CD4-positive, alpha-beta memory T cell (primary cell): Measurements from ENCODE around the gene ASB7. TPM values are rescaled to one million over a fixed set of nuclear protein-coding genes. Genes with fewer than 3 reads are reported as not detected.

Experiments
- CTCF ChIA-PET: fragments of 350-600 bp; sonication (Branson Sonifier 250); formaldehyde crosslinking; loops from one replicate; lab custom pipeline; 2021; ENCODE audit warnings: inconsistent platforms; ENCODE audit not compliant: partially characterized antibody; lab: Charles Lee
- POLR2A ChIA-PET: fragments of 350-600 bp; sonication (Branson Sonifier 250); formaldehyde crosslinking; loops from one replicate; lab custom pipeline; 2021; ENCODE audit not compliant: partially characterized antibody; lab: Charles Lee
- DNase-seq, 5 donors: peaks; one replicate each; pipeline versions ENCODE4 v3.0.0 to v3.0.0-alpha.2; 2020 to 2022; ENCODE audit warnings: mixed read lengths in 1 of 5
- H3K27ac ChIP-seq: one replicate; pipeline ENCODE4 v1.7.0; 2013; ENCODE audit warnings: low read depth, low read length
- H3K27me3 ChIP-seq: 2 replicates; pipeline ENCODE4 v1.7.0; 2013; ENCODE audit warnings: mild to moderate bottlenecking, low read length, moderate library complexity; ENCODE audit not compliant: insufficient read depth
- H3K36me3 ChIP-seq: 2 replicates; pipeline ENCODE4 v1.7.0; 2013; ENCODE audit warnings: mild to moderate bottlenecking, low read length, moderate library complexity; ENCODE audit not compliant: insufficient read depth
- H3K4me1 ChIP-seq: 2 replicates; pipeline ENCODE4 v1.7.0; 2013; ENCODE audit warnings: mild to moderate bottlenecking, low read length, moderate library complexity; ENCODE audit not compliant: insufficient read depth
- H3K4me3 ChIP-seq, 2 donors: one replicate each; pipeline ENCODE4 v1.7.0; 2013; ENCODE audit warnings: low read length in 2 of 2, mild to moderate bottlenecking in 1 of 2
- H3K9me3 ChIP-seq, 2 donors: one replicate each; pipeline ENCODE4 v1.7.0; 2013; ENCODE audit warnings: low read length in 2 of 2, control low read depth in 1 of 2; ENCODE audit not compliant: control insufficient read depth in 1 of 2
- H3K27ac Mint-ChIP-seq, 7 donors: one replicate each; pipeline ENCODE4 v1.8.0; 2020 to 2021; ENCODE audit warnings: mixed read lengths in 7 of 7, mild to moderate bottlenecking in 6 of 7, inconsistent platforms in 3 of 7, moderate library complexity in 3 of 7
- H3K27me3 Mint-ChIP-seq, 2 donors: one replicate each; pipeline ENCODE4 v1.8.0; 2020 to 2021; ENCODE audit warnings: mixed read lengths in 2 of 2
- H3K36me3 Mint-ChIP-seq, 2 donors: one replicate each; pipeline ENCODE4 v1.8.0; 2020 to 2021; ENCODE audit warnings: mixed read lengths in 2 of 2, inconsistent platforms in 1 of 2, mild to moderate bottlenecking in 1 of 2
- H3K4me1 Mint-ChIP-seq, 4 donors: one replicate each; pipeline ENCODE4 v1.8.0; 2020 to 2021; ENCODE audit warnings: mixed read lengths in 4 of 4, mild to moderate bottlenecking in 1 of 4
- H3K4me3 Mint-ChIP-seq, 8 donors: one replicate each; pipeline ENCODE4 v1.8.0; 2020 to 2021; ENCODE audit warnings: mixed read lengths in 8 of 8, mild to moderate bottlenecking in 7 of 8, moderate library complexity in 6 of 8, inconsistent platforms in 3 of 8
- H3K9me3 Mint-ChIP-seq, 8 donors: one replicate each; pipeline ENCODE4 v1.8.0; 2020 to 2021; ENCODE audit warnings: mixed read lengths in 8 of 8, mild to moderate bottlenecking in 5 of 8, inconsistent platforms in 3 of 8, moderate library complexity in 1 of 8
- intact Hi-C: fragments of 100-400 bp; cut with micrococcal nuclease; formaldehyde crosslinking; loops from one replicate; pipeline ENCODE4 v1.15.1; 2023
- polyA plus RNA-seq, 2 donors: library from polyadenylated mRNA; unstranded; fragments of 300-500 nt; fragmentation: Illumina TruSeq; gene quantifications; one replicate each; pipeline ENCODE4 v1.2.3, GENCODE V29; 2021
- total RNA-seq, 2 experiments: library from RNA; stranded (reverse); gene quantifications; one replicate each; pipeline ENCODE4 v1.2.3, GENCODE V29; 2021

The ASB7 gene
- total and polyA plus RNA-seq, 4 experiments from 2014 or later = 14.3 to 20.0 (median 17.7) TPM

DNA sequence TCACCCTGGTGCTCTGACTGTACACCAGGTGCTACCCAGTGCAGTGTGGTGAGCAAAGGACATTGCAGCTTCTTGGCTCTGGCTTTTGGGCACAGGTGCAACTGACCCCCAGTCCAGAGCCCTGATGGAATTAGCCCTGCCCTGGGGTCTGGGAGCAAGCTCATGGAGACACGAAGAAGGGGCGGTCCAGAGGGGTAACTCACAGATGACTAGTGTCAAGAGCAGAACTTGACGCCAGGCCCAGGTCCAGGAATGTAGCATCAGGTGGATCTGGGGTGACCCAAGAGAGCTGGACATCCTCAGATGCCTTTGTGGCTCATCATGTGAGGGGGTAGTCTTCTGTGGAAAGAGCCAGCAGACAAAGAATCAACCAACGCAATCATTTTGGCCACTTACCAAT, 88.9 kb downstream of the ASB7 start:
- H3K4me1 ChIP-seq = no peaks in the 10 kb centered on the region
- POLR2A ChIA-PET = no interaction called here
- Mint-ChIP-seq H3K9me3 (peaks cover 0 to 2% (median 0%) of the 10 kb centered on the region in 8 donors), H3K4me3 (no peak overlapping the region), H3K4me1 (no peaks in the 10 kb centered on the region), H3K27me3 (peaks cover 4 to 5% of the 10 kb centered on the region in 2 donors), H3K27ac (no peak overlapping the region), H3K36me3 (no peaks in the 10 kb centered on the region)
- DNase-seq = no peak
- CTCF ChIA-PET = no interaction called here
- intact Hi-C loops = no loop called here
- no peaks in the 10 kb centered on the region for H3K9me3 ChIP-seq
- no peak overlapping the region for H3K4me3 ChIP-seq
- no peaks in the 10 kb centered on the region for H3K27me3 ChIP-seq
- H3K36me3 ChIP-seq = no peaks in the 10 kb centered on the region
- H3K27ac ChIP-seq = no peak overlapping the region

- no peak overlapping the region for H3K27ac Mint-ChIP-seq
- Histone ChIP-seq H3K4me3 (no peak overlapping the region), H3K27ac (no peak overlapping the region), H3K27me3 (no peaks in the 10 kb centered on the region), H3K9me3 (no peaks in the 10 kb centered on the region), H3K4me1 (no peaks in the 10 kb centered on the region), H3K36me3 (no peaks in the 10 kb centered on the region)
- no peak for DNase-seq
- no peak overlapping the region for H3K4me3 Mint-ChIP-seq
- intact Hi-C loops = no loop called here
- POLR2A ChIA-PET = no interaction called here
- no peaks in the 10 kb centered on the region for H3K36me3 Mint-ChIP-seq
- no peaks in the 10 kb centered on the region for H3K4me1 Mint-ChIP-seq
- H3K9me3 Mint-ChIP-seq = peaks cover 0 to 9% (median under 1%) of the 10 kb centered on the region in 8 donors
- H3K27me3 Mint-ChIP-seq = peaks cover 4 to 12% of the 10 kb centered on the region in 2 donors
- CTCF ChIA-PET = no interaction called here
Measured at GRCh38 chr15:100692246-100692645, 89.9 kb downstream of the ASB7 start.

GRCh38 chr15:100692671-100693070, 90.3 kb downstream of the ASB7 start:
- POLR2A ChIA-PET = no interaction called here
- no peaks in the 10 kb centered on the region for H3K36me3 Mint-ChIP-seq

GRCh38 chr15:100693451-100693850, 91.1 kb downstream of the ASB7 start:
- H3K27me3 ChIP-seq = no peaks in the 10 kb centered on the region
- Mint-ChIP-seq H3K4me1 (no peaks in the 10 kb centered on the region), H3K9me3 (peaks cover 0 to 9% (median 2%) of the 10 kb centered on the region in 8 donors), H3K27ac (no peak overlapping the region), H3K4me3 (no peak overlapping the region), H3K36me3 (no peaks in the 10 kb centered on the region), H3K27me3 (peaks cover 6 to 15% of the 10 kb centered on the region in 2 donors)
- H3K4me1 ChIP-seq = no peaks in the 10 kb centered on the region
- H3K9me3 ChIP-seq = no peaks in the 10 kb centered on the region
- intact Hi-C loops = no loop called here
- no peak overlapping the region for H3K27ac ChIP-seq
- CTCF ChIA-PET = no interaction called here
- POLR2A ChIA-PET = no interaction called here
- no peak overlapping the region for H3K4me3 ChIP-seq
- no peak for DNase-seq
- no peaks in the 10 kb centered on the region for H3K36me3 ChIP-seq

More at GRCh38 chr15:100692671-100693070, 90.3 kb downstream of the ASB7 start:
- Histone ChIP-seq H3K4me3 (no peak overlapping the region), H3K27me3 (no peaks in the 10 kb centered on the region), H3K4me1 (no peaks in the 10 kb centered on the region), H3K9me3 (no peaks in the 10 kb centered on the region), H3K27ac (no peak overlapping the region), H3K36me3 (no peaks in the 10 kb centered on the region)
- no peaks in the 10 kb centered on the region for H3K4me1 Mint-ChIP-seq
- DNase-seq = no peak
- peaks cover 0 to 9% (median 2%) of the 10 kb centered on the region in 8 donors for H3K9me3 Mint-ChIP-seq
- H3K27ac Mint-ChIP-seq = no peak overlapping the region
- no peak overlapping the region for H3K4me3 Mint-ChIP-seq
- peaks cover 4 to 14% of the 10 kb centered on the region in 2 donors for H3K27me3 Mint-ChIP-seq
- intact Hi-C loops = no loop called here
- CTCF ChIA-PET = no interaction called here

GRCh38 chr15:100694381-100695021, 92.1 kb downstream of the ASB7 start:
- no peak overlapping the region for H3K4me3 Mint-ChIP-seq

DNA sequence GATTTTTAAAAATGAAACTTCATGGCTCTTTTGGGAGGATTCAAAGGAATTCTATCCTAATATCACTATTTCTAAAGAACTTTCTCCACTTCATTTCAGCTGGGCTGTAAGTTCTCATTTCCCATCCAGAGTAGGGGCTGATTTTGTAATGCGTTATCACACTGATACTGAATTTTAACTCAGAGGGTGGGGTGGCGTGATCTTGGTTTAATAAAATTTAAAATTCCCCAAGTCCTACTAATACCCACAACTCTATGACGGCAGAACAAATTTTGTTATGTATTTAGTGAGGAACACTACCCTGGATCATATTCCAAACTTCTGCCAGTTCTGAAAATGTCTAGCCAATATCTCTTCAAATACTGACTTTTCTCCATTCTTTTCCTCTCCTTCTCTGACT, 92.7 kb downstream of the ASB7 start:
- no peak overlapping the region for H3K4me3 Mint-ChIP-seq
- H3K9me3 Mint-ChIP-seq = peaks cover 0 to 9% (median 2%) of the 10 kb centered on the region in 8 donors
- Histone ChIP-seq H3K4me3 (no peak overlapping the region), H3K27ac (no peak overlapping the region), H3K4me1 (no peaks in the 10 kb centered on the region), H3K36me3 (no peaks in the 10 kb centered on the region), H3K27me3 (no peaks in the 10 kb centered on the region), H3K9me3 (no peaks in the 10 kb centered on the region)
- H3K36me3 Mint-ChIP-seq = no peaks in the 10 kb centered on the region
- CTCF ChIA-PET = no interaction called here
- no peak overlapping the region for H3K27ac Mint-ChIP-seq
- intact Hi-C loops = no loop called here
- no peaks in the 10 kb centered on the region for H3K4me1 Mint-ChIP-seq
- POLR2A ChIA-PET = no interaction called here
- no peak for DNase-seq
- H3K27me3 Mint-ChIP-seq = peaks cover 6 to 15% of the 10 kb centered on the region in 2 donors

More at GRCh38 chr15:100694381-100695021, 92.1 kb downstream of the ASB7 start:
- ChIA-PET CTCF (no interaction called here), POLR2A (no interaction called here)
- Mint-ChIP-seq H3K27ac (no peak overlapping the region), H3K36me3 (no peaks in the 10 kb centered on the region), H3K4me1 (no peaks in the 10 kb centered on the region), H3K27me3 (peaks cover 6 to 15% of the 10 kb centered on the region in 2 donors), H3K9me3 (peaks cover 0 to 9% (median 2%) of the 10 kb centered on the region in 8 donors)
- DNase-seq = no peak
- no peaks in the 10 kb centered on the region for H3K36me3 ChIP-seq
- H3K9me3 ChIP-seq = no peaks in the 10 kb centered on the region
- no peak overlapping the region for H3K4me3 ChIP-seq
- H3K27ac ChIP-seq = no peak overlapping the region
- no peaks in the 10 kb centered on the region for H3K27me3 ChIP-seq
- intact Hi-C loops = no loop called here
- no peaks in the 10 kb centered on the region for H3K4me1 ChIP-seq

DNA sequence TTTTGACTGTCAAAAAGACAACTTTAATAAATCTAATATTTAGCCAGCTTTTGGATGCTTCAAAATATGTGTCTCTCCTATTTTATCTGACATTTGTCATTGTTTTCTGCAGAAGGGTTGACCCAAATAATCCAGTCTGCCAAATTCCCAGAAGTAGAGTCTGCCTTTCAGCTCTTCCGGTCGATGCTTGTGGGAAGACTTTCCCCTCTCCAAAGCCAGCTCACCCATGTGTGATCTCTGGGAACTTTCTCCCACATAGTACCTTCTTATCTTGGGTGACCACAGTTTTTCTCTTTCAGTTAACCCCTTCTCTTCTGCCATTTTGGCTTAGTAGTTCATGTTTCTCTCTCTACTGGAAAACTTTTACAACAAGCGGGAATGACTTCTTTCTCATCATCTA, 94.1 kb downstream of the ASB7 start:
- H3K4me3 ChIP-seq = no peak overlapping the region
- intact Hi-C loops = no loop called here
- Mint-ChIP-seq H3K9me3 (peaks cover 0 to 9% (median 2%) of the 10 kb centered on the region in 8 donors), H3K4me3 (no peak overlapping the region), H3K27ac (no peak overlapping the region), H3K36me3 (no peaks in the 10 kb centered on the region), H3K4me1 (no peaks in the 10 kb centered on the region), H3K27me3 (peaks cover 9 to 15% of the 10 kb centered on the region in 2 donors)
- no peaks in the 10 kb centered on the region for H3K4me1 ChIP-seq
- ChIA-PET CTCF (no interaction called here), POLR2A (no interaction called here)
- no peak overlapping the region for H3K27ac ChIP-seq
- H3K27me3 ChIP-seq = no peaks in the 10 kb centered on the region
- no peaks in the 10 kb centered on the region for H3K36me3 ChIP-seq
- H3K9me3 ChIP-seq = no peaks in the 10 kb centered on the region
- no peak for DNase-seq
